Esophagus squamous epithelium (tissue), 5 donors: ENCODE data around the gene PAOX. TPM values are rescaled to one million over a fixed set of nuclear protein-coding genes. Genes with fewer than 3 reads are reported as not detected.
"Not testable (repeated sequence)": the region's sequence is repeated elsewhere in the genome, so short reads cannot be mapped to it uniquely, and the experiment has no call there.

Source experiments
- DNase-seq: peaks from one replicate; lab custom pipeline; 2025; lab: John Stamatoyannopoulos, UW
- H3K27ac ChIP-seq, 4 donors: fragments of 200-600 bp; sonication (generic); one replicate each; pipeline ENCODE4 v1.5.1; 2016 to 2019; ENCODE audit warnings: mild to moderate bottlenecking in 1 of 4
- H3K27me3 ChIP-seq, 4 donors: fragments of 200-600 bp; sonication (generic); 1 replicate in 3 of 4; 2 replicates in 1 of 4; pipeline versions ENCODE4 v1.5.1 to v1.6.0; 2017 to 2021; ENCODE audit warnings: antibody characterized with exemption in 1 of 4
- H3K36me3 ChIP-seq, 3 donors: fragments of 200-600 bp; sonication (generic); one replicate each; pipeline ENCODE4 v1.5.1; 2016 to 2019
- H3K4me1 ChIP-seq, 3 donors: fragments of 200-600 bp; sonication (generic); one replicate each; pipeline ENCODE4 v1.5.1; 2017 to 2019
- H3K4me3 ChIP-seq, 4 donors: fragments of 200-600 bp; sonication (generic); 1 replicate in 3 of 4; 2 replicates in 1 of 4; pipeline ENCODE4 v1.5.1; 2016 to 2019; ENCODE audit warnings: mild to moderate bottlenecking in 2 of 4, moderate library complexity in 1 of 4
- H3K9me3 ChIP-seq, 3 donors: fragments of 200-600 bp; sonication (generic); one replicate each; pipeline ENCODE4 v1.5.1; 2016 to 2019
- CTCF ChIP-seq, 6 experiments: fragments of 450-650 bp in 4 of 6; fragments of 200-600 bp in 2 of 6; sonication (generic) in 2 of 6; IDR thresholded peaks; one replicate each; pipeline ENCODE4 v1.5.1; 2016 to 2019; ENCODE audit warnings: antibody characterized with exemption in 6 of 6, mild to moderate bottlenecking in 4 of 6, moderate library complexity in 4 of 6
- POLR2A ChIP-seq, 4 donors: fragments of 450-650 bp; IDR thresholded peaks; one replicate each; pipeline ENCODE4 v1.6.1; 2017; ENCODE audit warnings: antibody characterized with exemption in 4 of 4, mild to moderate bottlenecking in 4 of 4, moderate library complexity in 3 of 4
- WGBS, 2 donors: methylation state at CpG; one replicate each; pipeline ENCODE4 v1.1.5; 2018; 5-methylcytosine and 5-hydroxymethylcytosine counted together
- intact Hi-C: fragments of 100-400 bp; cut with DNase I; formaldehyde crosslinking; loops from one replicate; pipeline ENCODE4 v1.15.0; 2022
- total RNA-seq, 4 donors: library from RNA; depleted of rRNA; stranded (reverse); fragments of >200 nt; gene quantifications; one replicate each; pipeline ENCODE4 v1.1.0, GENCODE V29; 2016
- donor health status: DM: yes; HTN: yes; CAD: no.

The PAOX gene
- total RNA-seq, 4 donors from 2014 or later, result 11.5 to 16.6 (median 15.9) TPM

- intact Hi-C loops, result no loop called here
- 42 to 54% methylated on average over 9 to 19 of the region's 29 CpGs for WGBS, 2 donors
- peaks cover 15 to 86% (median 28%) of the 10 kb centered on the region in 3 donors for H3K36me3 ChIP-seq
Measured at GRCh38 chr10:133364645-133365431, 14.2 kb upstream of the PAOX start.

DNA sequence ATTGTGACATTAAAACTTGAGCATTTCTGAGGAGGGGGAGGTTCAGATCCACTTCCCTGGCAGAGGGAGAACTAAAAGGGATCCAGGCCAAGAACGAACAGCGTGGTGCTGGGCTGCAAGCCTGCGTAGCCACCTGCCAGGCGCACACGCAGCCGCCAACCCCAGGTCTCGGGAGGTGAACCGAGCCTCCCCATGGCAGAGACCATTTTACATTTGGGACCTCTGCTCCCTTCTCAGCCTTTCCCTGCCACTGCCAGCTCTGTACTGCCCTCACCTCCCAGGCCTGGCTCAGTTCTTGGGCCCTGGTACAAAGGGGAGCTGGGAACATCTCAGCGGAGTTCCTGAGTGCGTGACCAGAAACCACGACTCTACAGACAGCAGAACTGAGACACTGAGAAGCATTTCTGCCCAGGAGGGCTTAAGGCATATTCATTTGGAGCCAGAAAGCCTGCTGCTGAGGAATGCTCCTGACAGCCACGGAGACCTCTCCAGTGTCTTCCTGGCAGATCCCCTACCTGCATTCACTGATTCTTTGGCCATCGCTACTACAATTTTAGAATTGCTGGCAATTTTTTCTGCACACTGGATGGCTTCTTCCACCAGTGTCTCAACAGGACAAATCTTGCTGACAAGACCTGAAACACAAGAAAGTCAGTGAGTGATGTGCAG, 13.5 kb upstream of the PAOX start:
- Histone ChIP-seq H3K4me1 (peaks cover 0 to 29% (median 4%) of the 10 kb centered on the region in 3 donors), H3K4me3 (no peak overlapping the region), H3K27ac (peak overlapping the region in 3 of 4 donors; percentile 32 to 76 (median 70)), H3K27me3 (no peaks in the 10 kb centered on the region), H3K36me3 (peaks cover 21 to 94% (median 28%) of the 10 kb centered on the region in 3 donors), H3K9me3 (peaks cover 0 to 5% (median 0%) of the 10 kb centered on the region in 3 donors)
- DNase-seq, result no peak
- intact Hi-C loops, result no loop called here
- TF ChIP-seq CTCF (IDR thresholded peaks at IDR 0.05) (no peak), POLR2A (IDR thresholded peaks at IDR 0.05) (no peak)
- WGBS, 2 donors, result 57 to 66% methylated on average over 5 to 9 of the region's 13 CpGs

More at GRCh38 chr10:133364645-133365431, 14.2 kb upstream of the PAOX start:
- Histone ChIP-seq H3K4me3 (no peak overlapping the region), H3K9me3 (peaks cover 0 to 5% (median 0%) of the 10 kb centered on the region in 3 donors), H3K27me3 (no peaks in the 10 kb centered on the region), H3K27ac (peak overlapping the region in 3 of 4 donors; percentile 32 to 76 (median 70)), H3K4me1 (peaks cover 0 to 36% (median 4%) of the 10 kb centered on the region in 3 donors)
- no peak for TF ChIP-seq POLR2A (IDR thresholded peaks at IDR 0.05)
- no peak for TF ChIP-seq CTCF (IDR thresholded peaks at IDR 0.05)
- DNase-seq, result no peak

- no peak overlapping the region for H3K4me3 ChIP-seq
- no peaks in the 10 kb centered on the region for H3K27me3 ChIP-seq
- DNase-seq, result no peak
- TF ChIP-seq CTCF (IDR thresholded peaks at IDR 0.05), result no peak
- TF ChIP-seq POLR2A (IDR thresholded peaks at IDR 0.05), result no peak
- H3K36me3 ChIP-seq, result peaks cover 21 to 99% (median 28%) of the 10 kb centered on the region in 3 donors
- peaks cover 0 to 3% (median 0%) of the 10 kb centered on the region in 3 donors for H3K9me3 ChIP-seq
- peaks cover 0 to 25% (median 4%) of the 10 kb centered on the region in 3 donors for H3K4me1 ChIP-seq
- intact Hi-C loops, result no loop called here
- WGBS, 2 donors, result 83 to 89% methylated on average over 3 to 10 of the region's 17 CpGs
- H3K27ac ChIP-seq, result no peak overlapping the region
Measured at GRCh38 chr10:133366130-133366478, 13.0 kb upstream of the PAOX start.

GRCh38 chr10:133366751-133367150, 12.3 kb upstream of the PAOX start:
- H3K36me3 ChIP-seq, result peaks cover 21 to 100% (median 28%) of the 10 kb centered on the region in 3 donors
- WGBS, 2 donors, result 90% methylated on average over 2 of the region's 13 CpGs; no CpG with 5 or more reads in 1 of the 2 donors
- DNase-seq, result no peak

DNA sequence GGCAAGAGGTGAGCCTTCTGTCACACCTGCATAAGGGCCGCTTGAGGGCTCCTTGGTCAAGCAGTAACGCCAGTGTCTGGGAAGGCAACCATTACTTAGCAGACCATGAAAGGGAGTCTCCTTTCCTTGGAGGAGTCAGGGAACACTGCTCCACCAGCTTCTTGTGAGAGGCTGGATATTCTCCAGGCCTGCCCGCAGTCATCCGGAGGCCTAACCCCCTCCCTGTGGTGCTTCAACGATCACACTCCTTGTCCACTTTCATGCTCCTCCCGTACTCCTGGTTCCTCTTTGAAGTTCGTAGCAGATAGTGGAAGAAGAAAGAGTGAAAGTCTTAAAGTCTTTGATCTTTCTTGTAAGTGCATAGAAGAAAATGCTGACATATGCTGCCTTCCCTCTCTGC, 11.6 kb upstream of the PAOX start:
- H3K9me3 ChIP-seq, H3K27ac ChIP-seq, H3K4me3 ChIP-seq, DNase-seq, intact Hi-C loops, H3K27me3 ChIP-seq: not testable (repeated sequence)
- H3K36me3 ChIP-seq, result peaks cover 21 to 93% (median 28%) of the 10 kb centered on the region in 3 donors
- peaks cover 7 to 37% (median 9%) of the 10 kb centered on the region in 3 donors for H3K4me1 ChIP-seq
- WGBS, 2 donors, result no CpG with 5 or more reads among the region's 7 CpGs

More at GRCh38 chr10:133366751-133367150, 12.3 kb upstream of the PAOX start:
- H3K27ac ChIP-seq, result no peak overlapping the region
- no peak overlapping the region for H3K4me3 ChIP-seq
- TF ChIP-seq CTCF (IDR thresholded peaks at IDR 0.05) (no peak), POLR2A (IDR thresholded peaks at IDR 0.05) (no peak)
- peaks cover 0 to 30% (median 4%) of the 10 kb centered on the region in 3 donors for H3K4me1 ChIP-seq
- intact Hi-C loops, result no loop called here
- H3K27me3 ChIP-seq, result no peaks in the 10 kb centered on the region
- no peaks in the 10 kb centered on the region for H3K9me3 ChIP-seq
